ENCODE measurements around the gene NXPE3.

NXPE3 gene

GRCh38 chr3:101846709-101847108, 67.7 kb downstream of the NXPE3 start:
- DNase-seq (ENCODE audit: low spot score), result no peak
- TF ChIP-seq, protein P1, sequence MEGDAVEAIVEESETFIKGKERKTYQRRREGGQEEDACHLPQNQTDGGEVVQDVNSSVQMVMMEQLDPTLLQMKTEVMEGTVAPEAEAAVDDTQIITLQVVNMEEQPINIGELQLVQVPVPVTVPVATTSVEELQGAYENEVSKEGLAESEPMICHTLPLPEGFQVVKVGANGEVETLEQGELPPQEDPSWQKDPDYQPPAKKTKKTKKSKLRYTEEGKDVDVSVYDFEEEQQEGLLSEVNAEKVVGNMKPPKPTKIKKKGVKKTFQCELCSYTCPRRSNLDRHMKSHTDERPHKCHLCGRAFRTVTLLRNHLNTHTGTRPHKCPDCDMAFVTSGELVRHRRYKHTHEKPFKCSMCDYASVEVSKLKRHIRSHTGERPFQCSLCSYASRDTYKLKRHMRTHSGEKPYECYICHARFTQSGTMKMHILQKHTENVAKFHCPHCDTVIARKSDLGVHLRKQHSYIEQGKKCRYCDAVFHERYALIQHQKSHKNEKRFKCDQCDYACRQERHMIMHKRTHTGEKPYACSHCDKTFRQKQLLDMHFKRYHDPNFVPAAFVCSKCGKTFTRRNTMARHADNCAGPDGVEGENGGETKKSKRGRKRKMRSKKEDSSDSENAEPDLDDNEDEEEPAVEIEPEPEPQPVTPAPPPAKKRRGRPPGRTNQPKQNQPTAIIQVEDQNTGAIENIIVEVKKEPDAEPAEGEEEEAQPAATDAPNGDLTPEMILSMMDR (IDR thresholded peaks at IDR 0.05; ENCODE audit: borderline replicate concordance, control extremely low read depth, extremely low read depth, insufficient read depth, missing control alignments), result no peak
- in situ Hi-C loops (cut with MboI; ENCODE audit: low sequenced_read_pairs, unreplicated experiment), result no loop called here

DNA sequence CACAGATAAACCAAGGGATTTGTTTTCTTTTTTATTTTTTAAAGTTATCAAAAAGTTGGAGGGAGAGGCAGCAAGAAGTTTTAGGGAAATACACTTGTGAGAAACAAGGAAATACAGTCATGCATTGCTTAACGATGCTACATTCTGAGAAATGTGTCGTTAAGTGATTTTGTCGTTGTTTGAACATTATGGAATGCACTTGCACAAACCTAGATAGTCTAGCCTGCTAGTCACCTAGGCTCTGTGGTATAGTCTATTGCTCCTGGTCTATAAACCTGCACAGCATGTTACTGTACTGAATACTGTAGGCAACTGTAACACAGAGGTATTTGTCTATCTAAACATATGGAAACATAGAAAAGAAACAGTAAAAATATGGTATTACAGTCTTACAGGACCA, 68.3 kb downstream of the NXPE3 start:
- no peak for DNase-seq (ENCODE audit: low spot score)
- TF ChIP-seq, protein P1 (IDR thresholded peaks at IDR 0.05; ENCODE audit: borderline replicate concordance, control extremely low read depth, extremely low read depth, insufficient read depth, missing control alignments), result no peak
- in situ Hi-C loops (cut with MboI; ENCODE audit: low sequenced_read_pairs, unreplicated experiment), result no loop called here

DNA sequence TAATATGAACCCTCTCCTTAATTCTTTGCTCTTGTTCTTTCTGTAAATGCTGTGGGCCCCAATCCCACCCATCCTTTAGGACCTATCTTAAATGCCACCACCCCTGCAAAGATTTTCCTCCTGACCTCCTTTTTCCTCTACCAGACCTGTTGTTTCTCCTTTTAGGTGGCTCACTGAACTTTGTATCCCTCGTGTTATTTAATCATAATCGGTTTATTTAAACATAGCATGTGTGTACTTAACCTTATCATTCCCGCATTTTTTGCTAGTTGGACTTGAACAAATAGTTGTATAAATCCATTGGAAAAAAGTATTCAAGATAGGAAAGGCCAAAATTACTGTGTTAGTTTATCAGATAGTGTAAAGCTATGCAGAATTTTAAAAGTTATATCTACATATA, 69.3 kb downstream of the NXPE3 start:
- DNase-seq (ENCODE audit: low spot score), result no peak
- in situ Hi-C loops (cut with MboI; ENCODE audit: low sequenced_read_pairs, unreplicated experiment), result no loop called here
- TF ChIP-seq, protein P1 (IDR thresholded peaks at IDR 0.05; ENCODE audit: borderline replicate concordance, control extremely low read depth, extremely low read depth, insufficient read depth, missing control alignments), result no peak

- TF ChIP-seq, protein P1 (IDR thresholded peaks at IDR 0.05; ENCODE audit: borderline replicate concordance, control extremely low read depth, extremely low read depth, insufficient read depth, missing control alignments), result no peak
- in situ Hi-C loops (cut with MboI; ENCODE audit: low sequenced_read_pairs, unreplicated experiment), result no loop called here
- DNase-seq (ENCODE audit: low spot score), result peak; percentile 96
These were observed 70.0 kb downstream of the NXPE3 start, which contains the start of gene NFKBIZ for GRCh38 chr3:101848754-101849713. Gene NFKBIZ, plus strand, starts transcription at chr3:101849514. Its CDS starts 115 bp downstream, at chr3:101849629.

GRCh38 chr3:101849714-101850245, 70.8 kb downstream of the NXPE3 start:
- DNase-seq (ENCODE audit: low spot score), result peak; percentile 46
- in situ Hi-C loops (cut with MboI; ENCODE audit: low sequenced_read_pairs, unreplicated experiment), result no loop called here
- TF ChIP-seq, protein P1 (IDR thresholded peaks at IDR 0.05; ENCODE audit: borderline replicate concordance, control extremely low read depth, extremely low read depth, insufficient read depth, missing control alignments), result peak; percentile 43

DNA sequence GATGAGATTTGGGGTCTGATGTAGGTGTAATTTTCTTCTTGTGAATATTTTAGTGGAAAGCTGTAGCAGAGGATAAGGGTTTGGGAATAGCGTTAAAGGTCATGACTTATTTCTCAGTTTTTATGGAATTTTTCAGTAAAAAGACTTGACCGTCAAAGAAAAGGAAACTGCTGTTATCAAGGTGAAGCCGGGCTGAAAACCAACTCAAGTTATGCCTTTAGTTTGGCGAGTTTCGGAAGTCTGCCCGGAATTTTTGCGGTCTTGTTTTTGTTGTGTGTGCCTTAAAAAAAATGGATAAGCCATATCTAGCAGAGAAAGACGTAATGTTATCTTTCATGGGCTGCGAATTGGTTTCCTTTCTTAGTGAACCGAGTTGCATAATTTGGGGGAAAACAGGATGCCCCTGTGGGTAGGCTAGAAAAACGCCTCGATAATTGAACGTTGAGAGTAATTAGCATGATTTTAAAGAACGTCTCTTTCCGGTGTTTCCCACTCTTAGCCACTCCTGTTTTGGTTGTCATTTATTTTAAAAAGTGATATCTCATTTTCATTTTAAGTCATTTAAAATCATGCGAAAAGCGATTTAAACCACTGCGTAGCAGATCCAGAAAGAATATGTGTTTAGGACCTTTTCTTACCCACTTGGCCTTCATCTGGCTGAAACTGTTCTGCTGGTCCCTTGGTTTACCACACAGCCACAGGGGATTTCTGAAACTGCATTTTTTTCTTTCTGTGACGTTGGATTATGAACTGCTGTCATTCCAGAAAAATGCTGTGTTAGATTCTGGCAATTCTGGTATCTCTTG, 71.4 kb downstream of the NXPE3 start:
- in situ Hi-C loops (cut with MboI; ENCODE audit: low sequenced_read_pairs, unreplicated experiment), result no loop called here
- peak; percentile 38 for DNase-seq (ENCODE audit: low spot score)
- TF ChIP-seq, protein P1 (IDR thresholded peaks at IDR 0.05; ENCODE audit: borderline replicate concordance, control extremely low read depth, extremely low read depth, insufficient read depth, missing control alignments), result no peak
